HFFc6 (cell line): ENCODE data around the gene RCOR2. TPM values are rescaled to one million over a fixed set of nuclear protein-coding genes. Genes with fewer than 3 reads are reported as not detected.

ENCODE experiments used
- DNase-seq: peaks from one replicate; pipeline ENCODE4 v3.0.0-alpha.2; 2018
- H3K27ac Mint-ChIP-seq: 2 replicates; pipeline ENCODE4 v1.8.0; 2020; ENCODE audit warnings: mild to moderate bottlenecking, mixed read lengths
- H3K27me3 Mint-ChIP-seq: 2 replicates; pipeline ENCODE4 v1.8.0; 2021; ENCODE audit warnings: mild to moderate bottlenecking, moderate library complexity, mixed read lengths; ENCODE audit not compliant: insufficient read depth
- H3K36me3 Mint-ChIP-seq: 2 replicates; pipeline ENCODE4 v1.8.0; 2021; ENCODE audit warnings: low read depth, mixed read lengths
- H3K4me1 Mint-ChIP-seq: 2 replicates; pipeline ENCODE4 v1.8.0; 2020; ENCODE audit warnings: low read depth, mixed read lengths
- H3K4me3 Mint-ChIP-seq: 2 replicates; pipeline ENCODE4 v1.8.0; 2020; ENCODE audit warnings: mild to moderate bottlenecking, moderate library complexity, mixed read lengths
- H3K9me3 Mint-ChIP-seq: 2 replicates; pipeline ENCODE4 v1.8.0; 2020; ENCODE audit warnings: mild to moderate bottlenecking, mixed read lengths
- CTCF ChIP-seq: fragments of 200-600 bp; sonication (generic); IDR thresholded peaks from 2 replicates; pipeline ENCODE4 v1.5.0; 2021; ENCODE audit warnings: antibody characterized with exemption, mild to moderate bottlenecking
- total RNA-seq, 6 experiments: library from RNA; stranded (reverse); fragmentation: NEBNext Ultra II Directional; extraction: Animal tissue kit (Norgen Biotek cat#: 25700); gene quantifications; 2 replicates in 1 of 6; 3 replicates in 5 of 6; pipeline ENCODE4 v1.2.3, GENCODE V29; 2021

Gene RCOR2
- total RNA-seq, 6 experiments from 2014 or later: 0.34 to 0.72 (median 0.41) TPM

- Mint-ChIP-seq H3K27ac (peak overlapping the region; percentile 68), H3K4me1 (peaks cover 24% of the 10 kb centered on the region), H3K4me3 (no peak overlapping the region; the same call in 1 of the 2 replicates), H3K27me3 (peaks cover 6% of the 10 kb centered on the region), H3K9me3 (no peaks in the 10 kb centered on the region), H3K36me3 (no peaks in the 10 kb centered on the region)
- peak; percentile 25 for DNase-seq
- TF ChIP-seq CTCF: no peak
These were observed 28.5 kb downstream of the RCOR2 start for GRCh38 chr11:63888170-63889086.

DNA sequence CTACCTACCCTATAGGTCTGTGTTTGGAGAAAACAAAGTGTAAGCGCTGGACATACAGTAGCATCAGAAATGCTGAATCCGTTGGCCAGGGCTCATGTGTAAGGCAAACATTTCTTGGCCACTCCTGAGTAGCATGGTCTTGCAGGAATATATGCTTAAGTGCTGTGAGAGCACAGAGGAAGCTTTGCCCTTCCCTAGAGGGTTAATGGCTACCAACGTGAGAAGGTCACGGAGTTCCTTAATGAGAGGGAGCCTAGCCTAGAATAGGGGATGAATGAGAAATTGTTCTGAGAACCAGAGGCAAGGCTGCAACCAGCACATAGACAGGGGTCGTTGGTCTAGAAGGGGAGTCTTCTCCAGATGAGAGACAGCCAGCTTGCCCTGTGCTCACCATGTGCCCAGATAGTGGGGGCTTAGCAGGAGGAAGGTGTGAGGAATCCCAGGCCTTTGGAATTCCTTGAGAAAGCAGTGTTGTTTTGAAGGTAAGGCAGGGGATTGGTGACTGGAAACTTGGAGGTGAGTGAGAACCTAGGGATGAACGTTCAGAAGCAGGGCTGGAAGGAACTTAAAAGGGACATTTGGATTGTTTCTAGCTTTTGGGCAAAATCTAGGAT lies 29.5 kb downstream of the RCOR2 start:
- H3K36me3 Mint-ChIP-seq: no peaks in the 10 kb centered on the region
- peaks cover 24% of the 10 kb centered on the region for H3K4me1 Mint-ChIP-seq
- no peak for TF ChIP-seq CTCF
- no peaks in the 10 kb centered on the region for H3K9me3 Mint-ChIP-seq
- peaks cover 6% of the 10 kb centered on the region for H3K27me3 Mint-ChIP-seq
- DNase-seq: no peak
- peak overlapping the region; percentile 67 for H3K27ac Mint-ChIP-seq
- H3K4me3 Mint-ChIP-seq: no peak overlapping the region

GRCh38 chr11:63884196-63884932 lies 32.6 kb downstream of the RCOR2 start:
- no peak for DNase-seq
- Mint-ChIP-seq H3K9me3 (no peaks in the 10 kb centered on the region), H3K36me3 (no peaks in the 10 kb centered on the region), H3K27ac (no peak overlapping the region), H3K4me1 (peaks cover 39% of the 10 kb centered on the region), H3K27me3 (peaks cover 4% of the 10 kb centered on the region), H3K4me3 (no peak overlapping the region)
- TF ChIP-seq CTCF: no peak

DNA sequence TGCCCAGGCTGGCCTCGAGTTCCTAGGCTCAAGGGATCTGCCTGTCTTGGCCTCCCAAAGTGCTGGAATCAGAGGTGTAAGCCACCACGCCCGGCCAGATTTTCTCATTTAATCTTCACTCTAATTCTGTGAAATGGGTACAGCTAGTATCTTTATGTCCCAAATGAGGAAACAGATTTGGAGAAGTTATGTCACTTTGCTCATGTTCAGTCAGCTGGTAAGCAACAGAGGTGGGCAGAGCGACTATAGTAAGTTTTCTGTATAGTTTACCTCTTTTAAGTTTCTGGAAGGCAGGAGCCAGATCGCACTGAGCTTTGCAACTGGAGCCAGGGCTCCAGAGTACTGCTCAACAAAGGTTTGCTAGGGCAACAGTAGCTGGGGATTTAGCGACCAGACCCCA lies 33.2 kb downstream of the RCOR2 start:
- TF ChIP-seq CTCF: no peak
- Mint-ChIP-seq H3K4me1 (peaks cover 42% of the 10 kb centered on the region), H3K9me3 (no peaks in the 10 kb centered on the region), H3K36me3 (no peaks in the 10 kb centered on the region), H3K4me3 (no peak overlapping the region), H3K27ac (no peak overlapping the region), H3K27me3 (peaks cover 3% of the 10 kb centered on the region)
- no peak for DNase-seq

DNA sequence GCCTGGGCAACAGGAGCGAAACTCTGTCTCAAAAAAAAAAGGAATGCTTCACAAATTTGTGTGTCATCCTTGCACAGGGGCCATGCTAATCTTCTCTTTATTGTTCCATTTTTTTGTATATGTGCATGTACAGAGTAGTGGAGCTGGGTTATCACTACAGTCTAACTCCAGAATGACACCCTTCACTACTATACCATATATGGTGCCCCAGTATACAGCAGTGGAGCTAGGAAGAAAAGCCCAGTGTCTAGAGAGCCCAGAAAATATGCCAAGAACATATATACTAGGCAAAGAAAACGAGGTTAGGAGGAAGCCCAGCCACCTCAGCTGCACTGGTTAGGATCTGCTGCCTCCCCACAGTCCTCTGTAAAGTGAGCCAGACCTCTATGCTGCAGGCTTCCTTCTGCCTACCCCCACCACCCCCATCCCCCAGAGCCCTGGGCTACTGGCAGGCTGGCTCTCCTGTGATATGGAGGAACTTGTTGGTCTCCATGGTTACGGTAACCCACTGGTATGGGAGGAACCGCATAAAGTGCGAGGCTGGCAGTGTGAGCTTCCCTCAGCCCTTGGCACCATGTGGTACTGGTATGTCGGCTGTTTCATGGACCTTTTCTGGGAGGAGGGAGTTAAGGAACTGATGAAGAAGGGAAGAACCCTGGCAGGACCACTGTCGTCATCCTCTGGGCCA lies 34.3 kb downstream of the RCOR2 start:
- no peak for TF ChIP-seq CTCF
- no peaks in the 10 kb centered on the region for H3K9me3 Mint-ChIP-seq
- H3K27me3 Mint-ChIP-seq: no peaks in the 10 kb centered on the region
- H3K36me3 Mint-ChIP-seq: no peaks in the 10 kb centered on the region
- no peak for DNase-seq
- no peak overlapping the region for H3K4me3 Mint-ChIP-seq
- peaks cover 41% of the 10 kb centered on the region for H3K4me1 Mint-ChIP-seq
- H3K27ac Mint-ChIP-seq: no peak overlapping the region
